Peyer's patch (tissue), 4 donors: Measurements from ENCODE around the gene ZNF460.

ENCODE experiments used
- CTCF ChIP-seq, 6 experiments: fragments of 450-650 bp in 4 of 6; fragments of 200-600 bp in 2 of 6; sonication (generic) in 1 of 6; IDR thresholded peaks; one replicate each; pipeline ENCODE4 v1.5.1; 2017 to 2019; ENCODE audit warnings: antibody characterized with exemption in 6 of 6, mild to moderate bottlenecking in 3 of 6, moderate library complexity in 1 of 6
- POLR2A ChIP-seq, 2 donors: fragments of 450-650 bp; IDR thresholded peaks; one replicate each; pipeline ENCODE4 v1.5.1; 2017; ENCODE audit warnings: antibody characterized with exemption in 2 of 2, mild to moderate bottlenecking in 2 of 2, moderate library complexity in 2 of 2

- TF ChIP-seq CTCF (IDR thresholded peaks at IDR 0.05), result peak in 1 of 6 experiments; percentile 9
- TF ChIP-seq POLR2A (IDR thresholded peaks at IDR 0.05), result peak; percentile 14 to 55
Measured at GRCh38 chr19:57280165-57280961, at the start of gene ZNF460.
